ENCODE measurements around the gene EYS.
A peak's percentile ranks its signal among the peaks of the same experiment; 100 is the strongest.

EYS gene

DNA sequence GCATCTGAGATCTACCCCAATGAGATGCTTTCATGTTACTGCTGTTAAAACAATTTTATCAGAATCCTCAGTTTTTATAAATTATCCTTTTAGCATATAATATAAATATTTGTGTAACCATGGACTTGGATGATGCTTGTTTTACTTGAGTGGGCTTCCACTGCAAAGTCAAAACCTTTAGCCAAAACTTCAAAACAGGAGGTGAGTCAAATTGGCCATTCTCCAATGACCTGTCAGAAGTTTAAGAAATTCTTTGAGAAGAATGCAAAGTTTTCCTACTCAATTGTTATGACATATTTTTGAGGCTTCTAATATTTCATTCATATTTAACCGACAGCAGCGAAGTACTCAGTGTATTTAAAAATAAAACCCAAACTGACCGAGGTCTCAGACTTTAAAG, 507.9 kb downstream of the EYS start:
- DNase-seq = no peak

DNA sequence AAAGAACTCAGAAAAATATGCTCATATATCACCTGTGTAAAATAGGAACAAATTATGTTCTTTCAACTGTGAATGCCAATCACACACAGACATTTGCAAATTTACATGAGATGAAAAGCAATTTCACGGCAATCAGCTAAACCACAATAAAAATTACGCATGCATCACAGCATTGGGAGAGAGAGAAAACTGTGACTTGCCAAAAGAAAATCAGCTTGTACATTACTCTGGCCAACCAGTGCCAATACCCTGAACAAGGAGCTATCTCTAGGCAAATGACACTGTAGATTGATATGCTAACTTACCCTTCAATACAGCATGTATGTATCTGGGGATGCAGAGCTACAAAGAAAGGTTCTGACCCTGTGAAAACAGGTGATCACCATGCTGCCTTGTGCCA, 515.6 kb downstream of the EYS start:
- no peak for DNase-seq

DNA sequence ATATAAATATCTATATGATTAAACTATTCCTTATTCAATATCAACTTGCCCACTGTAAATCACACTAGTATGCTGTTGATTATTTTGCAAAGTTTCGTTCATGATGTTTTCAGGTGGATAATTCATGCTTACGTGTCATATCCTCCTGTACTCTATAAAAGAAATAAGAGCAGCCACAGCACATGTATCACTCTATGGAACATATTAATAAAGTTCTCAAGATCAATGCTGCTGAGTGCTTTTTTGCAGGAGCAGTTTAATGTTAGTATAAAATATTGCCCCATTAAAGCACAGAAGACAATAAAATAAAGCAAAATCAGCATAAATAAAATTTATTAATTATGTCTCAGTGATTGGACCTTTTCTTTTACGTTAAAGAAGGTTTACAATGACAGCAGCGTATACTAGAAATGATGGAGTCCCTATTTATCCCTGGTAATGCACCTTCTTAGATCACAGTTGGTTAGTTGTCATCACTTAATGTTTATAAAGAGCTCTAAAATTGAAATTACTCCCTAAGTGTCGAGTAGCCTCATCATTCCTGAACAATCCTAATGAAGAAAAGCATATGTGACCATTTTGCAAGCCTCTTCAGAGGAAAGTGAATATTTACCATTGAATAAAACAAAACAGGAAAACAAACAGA, 517.7 kb downstream of the EYS start:
- DNase-seq = no peak

DNA sequence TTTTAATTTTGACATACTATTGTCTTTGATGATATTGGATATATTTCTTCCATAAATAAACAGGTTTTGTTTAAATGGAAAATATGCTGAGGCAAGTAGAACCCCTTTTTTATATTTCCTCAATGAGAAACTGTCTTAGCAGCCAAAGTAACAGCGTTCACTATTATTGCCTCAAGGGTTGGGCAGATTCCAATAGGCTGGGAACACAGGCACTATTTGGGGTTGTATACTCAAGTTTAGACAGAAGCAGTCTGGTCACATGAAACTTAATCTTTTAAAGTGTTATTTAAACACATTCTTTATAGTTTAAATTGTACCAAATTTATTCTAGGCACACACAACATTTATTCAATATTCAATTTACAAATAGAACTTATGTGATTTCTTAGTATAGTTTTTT, 520.2 kb downstream of the EYS start:
- DNase-seq = no peak

DNA sequence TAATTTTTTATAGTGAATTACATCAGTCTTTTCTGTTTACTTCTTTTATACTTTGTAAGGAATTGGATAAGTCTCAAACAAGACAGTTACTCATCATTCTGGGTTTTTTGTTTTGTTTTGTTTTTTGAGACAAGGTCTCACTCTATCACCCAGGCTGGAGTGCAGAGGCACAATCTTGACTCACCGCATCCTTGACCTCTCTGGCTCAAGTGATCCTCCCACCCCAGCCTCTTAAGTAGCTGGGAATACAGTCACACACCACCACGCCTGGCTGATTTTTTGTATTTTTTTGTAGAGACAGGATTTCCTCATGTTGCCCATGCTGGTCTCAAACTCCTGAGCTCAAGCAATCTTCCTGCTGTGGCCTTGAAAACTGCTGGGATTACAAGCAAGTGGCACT, 524.3 kb downstream of the EYS start:
- no peak for DNase-seq

- no peak for DNase-seq
Observed at GRCh38 chr6:65170273-65170672, 536.8 kb downstream of the EYS start.

DNA sequence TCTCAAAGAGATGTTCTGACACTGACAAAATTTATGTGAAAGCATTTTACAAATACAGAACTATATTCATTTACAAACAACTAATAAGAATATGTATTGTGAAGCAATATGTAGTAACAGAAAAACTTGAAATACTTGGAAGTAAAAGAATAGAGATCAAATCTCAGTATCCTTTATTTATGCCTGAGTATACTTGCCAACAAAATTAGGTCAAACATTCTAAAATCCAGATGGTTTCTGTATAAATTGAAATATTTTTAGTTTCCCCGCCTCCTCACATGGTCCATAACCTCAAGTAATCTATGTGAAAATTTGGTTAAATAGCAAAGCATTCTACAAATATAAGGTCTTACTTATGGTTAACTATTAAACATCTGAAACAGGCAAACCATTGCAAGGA, 545.4 kb downstream of the EYS start:
- DNase-seq = no peak

DNA sequence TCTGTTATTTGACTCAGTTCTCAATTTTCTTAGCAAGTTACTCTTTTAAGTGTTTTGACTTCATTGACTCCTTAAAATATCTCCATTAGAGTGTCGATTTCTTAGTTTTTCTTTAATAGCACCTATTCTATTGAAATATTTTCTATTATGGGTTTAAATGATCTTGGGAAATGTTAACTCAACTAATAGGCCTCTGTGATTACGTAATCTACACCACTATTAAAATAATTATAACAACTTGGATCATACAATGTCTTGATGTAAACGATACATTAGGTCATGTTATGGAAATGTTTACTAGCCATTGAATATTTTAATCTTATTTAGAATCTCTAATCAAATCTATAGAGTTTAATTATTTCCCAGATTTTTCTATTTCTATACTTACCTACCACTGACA, 550.0 kb downstream of the EYS start:
- DNase-seq = no peak

DNA sequence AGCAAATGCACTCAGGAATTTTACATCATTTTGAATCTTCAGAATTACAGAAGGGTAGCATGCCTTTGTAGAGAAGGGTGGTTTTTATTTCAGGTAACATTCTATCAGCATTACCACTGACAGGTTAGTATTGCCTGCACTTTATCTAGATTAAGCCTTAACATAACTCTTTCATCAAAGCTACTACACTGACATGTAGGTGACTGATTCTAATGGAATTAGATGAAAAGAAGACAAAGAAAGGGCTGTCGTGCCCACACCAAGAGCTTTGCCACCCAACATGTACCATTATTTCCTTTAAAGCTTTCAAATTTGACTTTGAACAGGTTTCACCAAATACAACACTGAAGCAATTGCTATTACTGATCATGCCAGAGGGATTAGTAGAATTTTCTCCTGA, 551.9 kb downstream of the EYS start:
- no peak for DNase-seq

DNA sequence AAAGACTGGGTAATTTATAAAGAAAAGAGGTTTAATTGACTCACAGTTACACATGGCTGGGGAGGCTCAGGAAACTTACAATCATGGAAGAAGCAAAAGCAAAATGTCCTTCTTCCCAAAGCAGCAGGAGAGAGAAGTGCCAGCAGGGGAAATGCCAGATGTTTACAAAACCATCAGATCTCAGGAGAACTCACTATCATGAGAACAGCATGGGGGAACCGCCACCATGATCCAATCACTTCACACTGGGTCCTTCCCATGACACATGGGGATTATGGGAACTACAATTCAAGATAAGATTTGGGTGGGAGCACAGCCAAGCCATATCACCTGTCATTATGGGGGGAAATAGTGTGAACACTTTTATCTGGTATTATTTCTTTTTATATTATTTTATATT, 557.2 kb downstream of the EYS start:
- no peak for DNase-seq

GRCh38 chr6:65148839-65149238, 558.2 kb downstream of the EYS start:
- DNase-seq = no peak

GRCh38 chr6:65135567-65135966, 571.5 kb downstream of the EYS start:
- DNase-seq = no peak

- no peak for DNase-seq
Observed at GRCh38 chr6:65126667-65127066, 580.4 kb downstream of the EYS start.

DNA sequence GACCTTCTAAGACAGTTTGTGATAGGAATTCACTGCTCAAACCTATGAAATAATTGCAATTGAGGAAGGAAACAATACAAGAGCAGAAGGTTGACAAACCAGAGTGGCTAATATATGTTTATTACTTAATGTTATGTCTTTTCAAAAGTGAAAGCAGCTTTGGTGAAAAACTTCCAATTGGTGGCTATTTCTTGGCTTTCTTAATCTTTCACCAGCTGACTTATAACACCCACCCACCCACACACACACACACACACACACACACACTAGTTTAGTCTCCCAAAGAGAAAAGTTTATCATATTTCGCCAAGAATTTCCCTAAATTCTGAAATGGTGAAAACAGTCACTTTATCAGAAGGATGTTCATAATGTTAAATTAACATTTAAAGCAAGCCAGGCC, 583.5 kb downstream of the EYS start:
- DNase-seq = peak in 2 of 4 experiments; percentile 2 to 10

- DNase-seq = no peak
Observed at GRCh38 chr6:65117817-65118409, 589.1 kb downstream of the EYS start.

DNA sequence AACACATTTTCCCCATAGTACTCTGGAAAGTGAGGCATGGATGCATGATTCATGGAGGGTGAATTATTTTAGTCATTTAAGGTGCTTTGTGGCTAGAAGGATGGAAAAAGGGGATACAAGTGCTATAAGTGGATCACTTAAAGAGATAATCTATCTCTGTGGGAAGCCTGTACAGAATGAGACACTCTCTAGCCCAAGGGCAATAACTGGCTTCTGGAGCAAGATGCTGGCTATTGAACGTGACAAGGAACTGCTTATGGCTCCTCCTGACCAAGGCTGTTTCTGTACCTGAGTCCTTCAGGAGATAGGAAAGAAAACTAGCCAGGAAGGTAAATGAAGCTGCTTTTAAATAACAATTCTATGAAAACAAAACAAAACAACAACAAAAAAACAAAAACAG, 590.7 kb downstream of the EYS start:
- DNase-seq = no peak

- no peak for DNase-seq
Observed at GRCh38 chr6:65113581-65113980, 593.4 kb downstream of the EYS start.

- no peak for DNase-seq
Observed at GRCh38 chr6:65112435-65112834, 594.6 kb downstream of the EYS start.

GRCh38 chr6:65110031-65110430, 597.0 kb downstream of the EYS start:
- DNase-seq = no peak

GRCh38 chr6:65098349-65098748, 608.7 kb downstream of the EYS start:
- no peak for DNase-seq

DNA sequence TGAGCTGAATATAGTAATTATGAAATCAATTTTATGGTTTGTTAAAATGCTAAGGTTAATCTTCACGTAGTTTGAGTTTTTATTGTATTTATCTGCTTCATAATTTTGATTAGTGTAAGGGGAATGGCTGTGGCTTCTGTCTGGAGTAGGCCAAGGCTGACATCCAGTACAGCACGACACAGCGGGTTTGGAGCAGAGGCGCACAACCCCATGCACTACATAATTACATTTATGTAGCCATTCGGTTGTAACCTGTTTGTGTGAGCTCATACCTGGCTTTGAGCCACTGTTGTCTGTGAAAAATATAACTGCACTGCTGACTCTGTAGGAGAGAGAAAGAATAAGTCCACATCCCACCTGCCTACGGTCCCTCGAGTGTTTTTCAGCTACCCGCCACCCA, 615.5 kb downstream of the EYS start:
- no peak for DNase-seq

- DNase-seq = no peak
Observed at GRCh38 chr6:65088575-65088974, 618.5 kb downstream of the EYS start.

GRCh38 chr6:65081756-65082155, 625.3 kb downstream of the EYS start:
- no peak for DNase-seq

DNA sequence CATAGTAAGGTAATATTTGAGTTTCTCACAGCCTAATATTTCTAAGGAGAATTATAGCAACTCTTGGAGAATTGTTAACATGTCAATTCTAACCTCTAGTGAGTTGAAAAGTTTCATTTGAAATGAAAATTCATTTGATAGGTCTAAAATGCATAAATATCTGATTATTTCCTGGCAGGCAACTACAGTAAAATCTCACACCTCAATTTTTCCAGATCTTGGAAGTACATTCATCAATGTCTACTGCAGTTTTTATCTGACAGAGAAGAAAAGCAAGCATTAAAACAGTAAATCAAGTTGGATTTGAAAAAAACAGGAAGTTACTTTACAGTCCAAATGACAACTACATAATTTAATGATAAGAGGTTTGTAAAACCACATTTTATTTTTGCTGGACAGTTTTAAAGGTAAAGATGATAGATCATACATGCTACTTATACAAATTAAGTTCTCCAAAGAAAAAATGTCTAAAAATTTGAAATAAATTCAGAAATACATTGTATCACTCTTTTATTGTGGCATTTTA, 631.3 kb downstream of the EYS start:
- DNase-seq = no peak

DNA sequence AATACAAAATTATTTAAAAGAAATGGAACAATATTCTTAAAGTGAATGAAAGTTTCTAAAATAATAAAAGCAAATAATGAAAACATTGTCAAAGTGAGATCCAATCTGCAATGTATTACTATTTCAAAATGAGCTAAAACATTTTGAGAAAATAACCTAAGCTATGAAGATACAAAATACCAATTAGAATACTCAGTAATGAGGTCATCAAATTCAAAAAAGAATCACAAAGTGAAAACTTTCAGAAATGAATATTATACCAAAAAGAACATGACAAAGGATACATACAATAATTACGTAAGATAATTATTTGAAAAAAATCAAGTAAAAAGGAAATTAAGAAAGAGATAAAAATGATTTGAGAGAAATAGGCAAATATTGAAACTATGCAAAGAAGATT, 634.5 kb downstream of the EYS start:
- no peak for DNase-seq
